ENCODE measurements around the gene UNC80. TPM values are rescaled to one million over a fixed set of nuclear protein-coding genes. Genes with fewer than 3 reads are reported as not detected.

UNC80 gene
- total RNA-seq, 1 experiment from 2014 or later, result 0.48 TPM

GRCh38 chr2:210028178-210028577 is 256.5 kb downstream of the UNC80 start (continued):
- TF ChIP-seq STAT6 (CRISPR knock-in tag; conservative IDR thresholded peaks at IDR 0.05; ENCODE audit: low read depth), result no peak
- TF ChIP-seq ARID4B (CRISPR knock-in tag; IDR thresholded peaks at IDR 0.05; ENCODE audit: borderline replicate concordance), result no peak
- TF ChIP-seq NR1H2 (CRISPR knock-in tag; IDR thresholded peaks at IDR 0.05), result no peak
- TF ChIP-seq ZNF263 (CRISPR knock-in tag; IDR thresholded peaks at IDR 0.05; ENCODE audit: low read depth), result no peak
- no peak for TF ChIP-seq GRHL2 (CRISPR knock-in tag; IDR thresholded peaks at IDR 0.05; ENCODE audit: insufficient replicate concordance, severe bottlenecking)
- no peak for TF ChIP-seq ZNF138 (CRISPR knock-in tag; conservative IDR thresholded peaks at IDR 0.05)
- no peak for TF ChIP-seq E2F1 (CRISPR knock-in tag; IDR thresholded peaks at IDR 0.05)
- TF ChIP-seq FOXP1 (CRISPR knock-in tag; IDR thresholded peaks at IDR 0.05; ENCODE audit: borderline replicate concordance), result no peak
- TF ChIP-seq USF1 (CRISPR knock-in tag; IDR thresholded peaks at IDR 0.05), result no peak
- no peak for TF ChIP-seq FOXK1 (CRISPR knock-in tag; IDR thresholded peaks at IDR 0.05)
- TF ChIP-seq CREB1 (CRISPR knock-in tag; IDR thresholded peaks at IDR 0.05), result no peak
- no peak for TF ChIP-seq NR2C2 (CRISPR knock-in tag; IDR thresholded peaks at IDR 0.05)

GRCh38 chr2:210034087-210034683 is 262.6 kb downstream of the UNC80 start:
- H3K27ac Mint-ChIP-seq, result no peak overlapping the region
- H3K27me3 Mint-ChIP-seq (ENCODE audit: low read depth), result no peaks in the 10 kb centered on the region
- CTCF ChIA-PET, result no interaction called here
- TF ChIP-seq ATF6 (CRISPR knock-in tag; IDR thresholded peaks at IDR 0.05), result no peak
- TF ChIP-seq ZNF219 (CRISPR knock-in tag; IDR thresholded peaks at IDR 0.05; ENCODE audit: borderline replicate concordance), result no peak
- no peak for TF ChIP-seq SMAD4 (CRISPR knock-in tag; IDR thresholded peaks at IDR 0.05)
- POLR2A ChIA-PET, result interaction anchor here (0.7 kb wide), 1 partner anchor 31 kb away, joined by 4 read pairs; no protein-coding TSS in a partner anchor
- DNase-seq (ENCODE audit: low spot score) (no peak), ATAC-seq (no peak)
- no peak overlapping the region for H3K4me3 Mint-ChIP-seq
- H3K4me1 Mint-ChIP-seq, result no peaks in the 10 kb centered on the region
- no peaks in the 10 kb centered on the region for H3K36me3 Mint-ChIP-seq
- H3K9me3 Mint-ChIP-seq, result peaks cover 4% of the 10 kb centered on the region; the same call in 1 of the 2 replicates

Measured in WTC11 (cell line).